GM12801 (cell line): ENCODE results near the gene EHBP1.

Source experiments
- TF ChIP-seq, protein P1 (sequence below): IDR thresholded peaks from one replicate; pipeline ENCODE4 v1.5.1; 2011; ENCODE audit warnings: control low read depth; ENCODE audit not compliant: insufficient read length; ENCODE audit errors: extremely low read depth

The EHBP1 gene

GRCh38 chr2:62874881-62875383, 169.4 kb downstream of the EHBP1 start:
- TF ChIP-seq, protein P1, sequence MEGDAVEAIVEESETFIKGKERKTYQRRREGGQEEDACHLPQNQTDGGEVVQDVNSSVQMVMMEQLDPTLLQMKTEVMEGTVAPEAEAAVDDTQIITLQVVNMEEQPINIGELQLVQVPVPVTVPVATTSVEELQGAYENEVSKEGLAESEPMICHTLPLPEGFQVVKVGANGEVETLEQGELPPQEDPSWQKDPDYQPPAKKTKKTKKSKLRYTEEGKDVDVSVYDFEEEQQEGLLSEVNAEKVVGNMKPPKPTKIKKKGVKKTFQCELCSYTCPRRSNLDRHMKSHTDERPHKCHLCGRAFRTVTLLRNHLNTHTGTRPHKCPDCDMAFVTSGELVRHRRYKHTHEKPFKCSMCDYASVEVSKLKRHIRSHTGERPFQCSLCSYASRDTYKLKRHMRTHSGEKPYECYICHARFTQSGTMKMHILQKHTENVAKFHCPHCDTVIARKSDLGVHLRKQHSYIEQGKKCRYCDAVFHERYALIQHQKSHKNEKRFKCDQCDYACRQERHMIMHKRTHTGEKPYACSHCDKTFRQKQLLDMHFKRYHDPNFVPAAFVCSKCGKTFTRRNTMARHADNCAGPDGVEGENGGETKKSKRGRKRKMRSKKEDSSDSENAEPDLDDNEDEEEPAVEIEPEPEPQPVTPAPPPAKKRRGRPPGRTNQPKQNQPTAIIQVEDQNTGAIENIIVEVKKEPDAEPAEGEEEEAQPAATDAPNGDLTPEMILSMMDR: no peak

- TF ChIP-seq, protein P1: no peak
Measured at GRCh38 chr2:62881162-62881795, 175.8 kb downstream of the EHBP1 start.

- TF ChIP-seq, protein P1: no peak
Measured at GRCh38 chr2:62883629-62884028, 178.1 kb downstream of the EHBP1 start.

- TF ChIP-seq, protein P1: no peak
Measured at GRCh38 chr2:62884086-62884485, 178.6 kb downstream of the EHBP1 start.

DNA sequence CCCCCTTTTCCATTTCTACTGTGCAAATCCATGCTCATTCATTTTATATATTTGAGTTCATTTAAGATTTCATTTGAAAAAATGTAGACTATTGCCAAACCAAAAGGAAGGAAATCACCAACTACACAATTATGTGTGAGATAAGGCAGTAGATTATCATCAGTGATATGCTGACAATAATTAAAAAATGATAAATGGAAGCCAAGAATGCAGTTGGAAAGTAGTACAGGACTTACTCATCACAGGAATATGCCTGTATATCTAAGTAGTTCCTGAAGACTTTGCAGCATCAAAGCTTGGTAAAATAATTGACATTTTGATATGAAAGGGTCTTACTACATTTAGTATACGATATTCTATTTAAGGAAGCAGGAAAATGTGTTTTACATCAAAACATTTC, 179.0 kb downstream of the EHBP1 start:
- TF ChIP-seq, protein P1: no peak

GRCh38 chr2:62894966-62895631, 189.6 kb downstream of the EHBP1 start:
- TF ChIP-seq, protein P1: no peak

DNA sequence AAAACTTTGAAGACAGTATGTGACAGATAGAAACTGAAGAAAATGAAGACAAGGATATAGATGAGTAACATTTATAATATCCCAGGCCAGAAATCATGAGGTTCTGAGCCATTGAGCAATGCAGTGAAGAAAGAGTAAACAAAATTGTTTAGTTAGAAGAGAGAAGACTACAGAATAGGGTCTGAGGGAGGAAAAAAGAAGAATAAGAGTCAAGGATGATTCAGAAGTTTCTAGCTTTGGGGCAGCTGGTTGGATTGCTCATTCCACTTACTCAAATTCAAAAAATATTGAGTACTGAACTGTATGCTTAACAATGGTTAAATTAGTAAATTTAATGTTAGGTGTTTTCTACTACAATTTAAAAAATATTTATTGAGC, 190.1 kb downstream of the EHBP1 start:
- TF ChIP-seq, protein P1: no peak
